Activated CD4-positive, alpha-beta T cell treated with anti-CD3 and anti-CD28 coated beads, Interleukin-2, amount 10 ng/mL, durations not matched to agents 7 days and 5 days (primary cell): Measurements from ENCODE around the gene PSMD12. TPM values are rescaled to one million over a fixed set of nuclear protein-coding genes. Genes with fewer than 3 reads are reported as not detected.
"Not testable (repeated sequence)": the region's sequence is repeated elsewhere in the genome, so short reads cannot be mapped to it uniquely, and the experiment has no call there.

Experiments used
- CTCF ChIA-PET: fragments of 350-600 bp; sonication (Branson Sonifier 250); formaldehyde crosslinking; loops from one replicate; lab custom pipeline; 2021; ENCODE audit warnings: antibody characterized with exemption; lab: Charles Lee
- POLR2A ChIA-PET: fragments of 350-600 bp; sonication (Branson Sonifier 250); formaldehyde crosslinking; loops from one replicate; lab custom pipeline; 2021; ENCODE audit warnings: antibody characterized with exemption; lab: Charles Lee
- DNase-seq: peaks from one replicate; pipeline ENCODE4 v3.0.0-alpha.2; 2020
- H3K27ac Mint-ChIP-seq: one replicate; pipeline ENCODE4 v1.8.0; 2021; ENCODE audit warnings: mild to moderate bottlenecking, moderate library complexity, mixed read lengths
- H3K27me3 Mint-ChIP-seq: one replicate; pipeline ENCODE4 v1.8.0; 2021; ENCODE audit warnings: mixed read lengths
- H3K36me3 Mint-ChIP-seq: one replicate; pipeline ENCODE4 v1.8.0; 2021; ENCODE audit warnings: low read depth, mixed read lengths
- H3K4me1 Mint-ChIP-seq: one replicate; pipeline ENCODE4 v1.8.0; 2021; ENCODE audit warnings: mixed read lengths
- H3K4me3 Mint-ChIP-seq: one replicate; pipeline ENCODE4 v1.8.0; 2021; ENCODE audit warnings: mild to moderate bottlenecking, moderate library complexity, mixed read lengths
- H3K9me3 Mint-ChIP-seq: one replicate; pipeline ENCODE4 v1.8.0; 2021; ENCODE audit warnings: mixed read lengths
- total RNA-seq, 2 experiments: library from RNA; stranded (reverse); gene quantifications; one replicate each; pipeline ENCODE4 v1.2.3, GENCODE V29; 2021

Gene PSMD12
- 10 to 100 TPM; 42.4 to 47.5 TPM for total RNA-seq

DNA sequence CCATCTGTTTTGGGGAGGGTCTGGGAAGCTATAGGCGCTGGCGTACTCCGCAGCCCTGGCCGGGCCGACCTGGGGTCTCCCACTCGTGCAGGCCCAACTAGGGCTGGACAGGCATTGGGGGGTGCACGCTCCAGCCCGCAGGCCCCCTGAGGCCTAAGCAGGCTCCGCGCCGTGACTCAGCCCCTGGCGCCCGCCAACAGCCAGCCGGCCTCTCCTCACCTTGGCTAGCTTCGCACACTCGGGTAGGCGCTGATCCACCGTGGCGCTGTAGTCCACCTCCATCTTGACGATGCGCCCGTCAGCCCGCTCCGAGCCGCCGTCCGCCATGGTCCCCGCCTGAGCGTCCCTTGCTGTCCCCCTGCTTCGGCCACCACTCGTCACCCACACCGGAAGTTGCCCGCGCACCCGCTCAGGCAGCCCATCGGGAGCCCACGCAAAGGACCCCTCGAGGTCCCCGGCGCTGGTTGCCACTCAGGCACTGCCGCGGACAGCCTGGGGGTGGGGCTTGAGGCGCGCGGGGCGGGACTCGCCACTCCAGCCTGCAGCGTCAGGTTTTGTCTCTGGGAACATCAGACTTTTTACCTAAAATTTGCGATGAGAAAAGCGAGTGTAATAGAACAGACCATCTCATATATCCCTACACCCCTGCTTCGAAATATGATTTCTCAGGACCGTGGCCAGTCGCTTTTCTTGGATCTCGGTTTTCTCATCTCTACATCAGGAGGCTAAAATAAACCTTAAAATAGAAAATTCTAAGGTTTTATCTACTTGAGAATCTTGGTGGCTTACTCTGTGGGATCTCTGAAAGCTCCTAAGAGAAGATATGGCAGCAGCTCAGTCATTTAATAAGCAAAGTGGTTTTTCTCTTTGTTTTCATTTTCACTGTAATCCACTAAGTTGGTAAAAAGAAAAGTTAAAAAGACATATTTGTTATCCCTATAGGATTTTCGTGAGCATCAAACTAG lies at the start of gene PSMD12:
TSS of gene PSMD12 (minus strand) at position 385 of the 965 bp plus-strand sequence. CDS start at position 327, 58 bp downstream.
- Mint-ChIP-seq H3K27me3 (no peaks in the 10 kb centered on the region), H3K4me1 (peaks cover 60% of the 10 kb centered on the region), H3K4me3 (peak within 1 kb of the TSS; percentile 93), H3K36me3 (peaks cover 21% of the 10 kb centered on the region), H3K9me3 (no peaks in the 10 kb centered on the region), H3K27ac (peak within 1 kb of the TSS; percentile 86)
- ChIA-PET CTCF (interaction anchor here (0.6 to 3.2 kb wide), 11 partner anchors 9 to 236 kb away, joined by 3 to 19 read pairs (median 3); partner anchors contain the start of gene PITPNC1), POLR2A (no interaction called here)
- peak; percentile 92 for DNase-seq

- ChIA-PET POLR2A (no interaction called here), CTCF (no interaction called here)
- no peak overlapping the region for H3K27ac Mint-ChIP-seq
- H3K9me3 Mint-ChIP-seq: no peaks in the 10 kb centered on the region
- no peak overlapping the region for H3K4me3 Mint-ChIP-seq
- DNase-seq: no peak
- no peaks in the 10 kb centered on the region for H3K27me3 Mint-ChIP-seq
- H3K36me3 Mint-ChIP-seq: peaks cover 23% of the 10 kb centered on the region
- H3K4me1 Mint-ChIP-seq: peaks cover 29% of the 10 kb centered on the region
These were observed 48.9 kb upstream of the PSMD12 start for GRCh38 chr17:67415291-67415690.

DNA sequence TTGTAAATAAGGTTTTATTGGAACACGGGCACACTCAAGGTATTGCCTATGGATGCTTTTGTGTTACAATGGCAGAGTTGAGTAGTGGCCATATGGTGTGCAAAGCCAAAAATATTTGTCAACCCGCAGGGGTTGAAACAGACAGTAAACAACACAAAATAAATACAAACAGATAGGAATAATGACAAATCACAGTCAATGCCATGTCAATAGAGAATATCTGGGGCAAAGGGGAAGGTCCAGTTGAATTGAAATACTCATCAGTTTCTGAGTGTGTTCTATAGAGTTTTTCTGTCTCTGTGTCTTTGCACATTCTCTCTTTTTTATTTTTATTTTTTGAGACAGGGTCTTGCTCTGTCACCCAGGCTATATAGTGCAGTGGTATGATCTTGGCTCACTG lies 48.2 kb upstream of the PSMD12 start:
- Mint-ChIP-seq H3K9me3 (no peaks in the 10 kb centered on the region), H3K27ac (no peak overlapping the region), H3K27me3 (no peaks in the 10 kb centered on the region), H3K36me3 (peaks cover 24% of the 10 kb centered on the region), H3K4me3 (no peak overlapping the region), H3K4me1 (peaks cover 25% of the 10 kb centered on the region)
- ChIA-PET POLR2A (no interaction called here), CTCF (no interaction called here)
- DNase-seq: no peak

DNA sequence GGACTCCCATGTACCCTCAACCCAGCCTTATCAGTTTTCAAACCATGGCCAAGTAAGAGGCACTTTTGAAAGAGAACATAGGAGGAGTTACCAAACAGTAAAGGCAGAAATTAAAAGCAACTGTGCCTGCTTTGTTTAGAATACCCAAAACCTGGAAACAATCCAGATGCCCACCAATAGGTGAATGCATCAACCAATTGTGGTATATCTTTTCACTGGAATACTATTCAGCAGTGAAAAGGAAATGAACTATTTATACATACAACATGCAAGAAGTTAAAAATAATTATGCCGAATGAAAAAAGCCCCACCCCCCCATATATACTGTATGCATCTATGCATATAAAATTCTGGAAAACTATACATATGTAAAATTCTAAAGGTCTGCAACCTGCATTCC lies 47.8 kb upstream of the PSMD12 start:
- Mint-ChIP-seq H3K27ac (no peak overlapping the region), H3K4me1 (peaks cover 25% of the 10 kb centered on the region), H3K27me3 (no peaks in the 10 kb centered on the region), H3K4me3 (no peak overlapping the region), H3K9me3 (no peaks in the 10 kb centered on the region), H3K36me3 (peaks cover 24% of the 10 kb centered on the region)
- ChIA-PET POLR2A (no interaction called here), CTCF (no interaction called here)
- DNase-seq: no peak

GRCh38 chr17:67413388-67413787 lies 47.0 kb upstream of the PSMD12 start:
- no peak overlapping the region for H3K4me3 Mint-ChIP-seq
- H3K27ac Mint-ChIP-seq: no peak overlapping the region
- H3K9me3 Mint-ChIP-seq: no peaks in the 10 kb centered on the region
- POLR2A ChIA-PET: no interaction called here
- CTCF ChIA-PET: no interaction called here
- peaks cover 28% of the 10 kb centered on the region for H3K36me3 Mint-ChIP-seq
- no peaks in the 10 kb centered on the region for H3K27me3 Mint-ChIP-seq
- H3K4me1 Mint-ChIP-seq: peaks cover 26% of the 10 kb centered on the region
- no peak for DNase-seq

- H3K27me3 Mint-ChIP-seq: no peaks in the 10 kb centered on the region
- H3K9me3 Mint-ChIP-seq: no peaks in the 10 kb centered on the region
- no peak overlapping the region for H3K27ac Mint-ChIP-seq
- POLR2A ChIA-PET: no interaction called here
- no peak overlapping the region for H3K4me3 Mint-ChIP-seq
- peaks cover 26% of the 10 kb centered on the region for H3K36me3 Mint-ChIP-seq
- peaks cover 25% of the 10 kb centered on the region for H3K4me1 Mint-ChIP-seq
- CTCF ChIA-PET: no interaction called here
- DNase-seq: no peak
These were observed 46.6 kb upstream of the PSMD12 start for GRCh38 chr17:67412941-67413340.

DNA sequence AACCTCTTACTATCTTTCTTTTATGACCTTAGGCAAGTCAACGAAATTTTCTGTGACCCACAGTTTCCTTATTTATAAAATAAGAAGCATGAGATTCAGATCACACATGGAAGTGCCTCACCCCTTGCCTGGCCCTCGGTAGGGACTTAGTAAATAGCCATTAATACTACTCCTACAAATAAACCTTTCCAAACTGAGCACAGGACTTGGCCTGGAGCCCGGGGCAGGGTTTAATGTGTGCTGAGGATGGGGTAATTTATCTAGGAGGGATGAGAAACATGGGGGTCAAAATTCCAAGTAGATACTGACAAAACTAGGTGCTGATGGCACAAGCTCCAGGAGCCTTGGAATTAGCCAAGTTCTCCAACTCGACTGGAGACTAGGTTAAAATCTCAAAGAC lies 45.7 kb upstream of the PSMD12 start:
- no peak overlapping the region for H3K4me3 Mint-ChIP-seq
- POLR2A ChIA-PET: no interaction called here
- peaks cover 28% of the 10 kb centered on the region for H3K4me1 Mint-ChIP-seq

DNA sequence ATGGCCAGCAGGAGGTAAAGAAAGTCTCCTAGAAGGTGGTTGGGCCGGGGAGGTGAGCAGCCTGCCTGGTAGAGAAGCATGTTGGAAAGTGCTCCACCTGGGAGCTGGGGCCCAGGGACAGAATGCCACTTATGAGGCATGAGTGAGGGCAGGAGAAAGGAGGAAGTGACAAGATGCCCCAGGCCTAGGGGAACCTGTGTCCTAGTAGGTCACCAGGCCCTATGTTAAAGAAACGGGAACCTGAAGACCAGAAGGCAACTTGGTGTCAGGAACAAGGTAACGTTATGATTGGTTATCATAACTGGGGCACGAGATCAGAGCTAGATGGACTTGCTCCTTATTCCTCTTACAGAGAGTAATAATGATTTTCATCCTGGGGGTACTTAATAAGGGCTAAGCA lies 45.0 kb upstream of the PSMD12 start:
- no peaks in the 10 kb centered on the region for H3K9me3 Mint-ChIP-seq
- ChIA-PET CTCF (no interaction called here), POLR2A (no interaction called here)
- peaks cover 31% of the 10 kb centered on the region for H3K36me3 Mint-ChIP-seq
- DNase-seq: no peak
- no peak overlapping the region for H3K4me3 Mint-ChIP-seq
- no peak overlapping the region for H3K27ac Mint-ChIP-seq
- H3K27me3 Mint-ChIP-seq: no peaks in the 10 kb centered on the region
- peaks cover 28% of the 10 kb centered on the region for H3K4me1 Mint-ChIP-seq

More for the DNA sequence above, 45.7 kb upstream of the PSMD12 start:
- Mint-ChIP-seq H3K27ac (no peak overlapping the region), H3K9me3 (no peaks in the 10 kb centered on the region), H3K36me3 (peaks cover 28% of the 10 kb centered on the region), H3K27me3 (no peaks in the 10 kb centered on the region)
- DNase-seq: no peak
- CTCF ChIA-PET: no interaction called here

GRCh38 chr17:67408455-67408830 lies 42.1 kb upstream of the PSMD12 start:
- Mint-ChIP-seq H3K4me1 (peaks cover 37% of the 10 kb centered on the region), H3K36me3 (peaks cover 24% of the 10 kb centered on the region)
- H3K9me3 Mint-ChIP-seq, H3K4me3 Mint-ChIP-seq, POLR2A ChIA-PET, DNase-seq, CTCF ChIA-PET, H3K27me3 Mint-ChIP-seq, H3K27ac Mint-ChIP-seq: not testable (repeated sequence)

DNA sequence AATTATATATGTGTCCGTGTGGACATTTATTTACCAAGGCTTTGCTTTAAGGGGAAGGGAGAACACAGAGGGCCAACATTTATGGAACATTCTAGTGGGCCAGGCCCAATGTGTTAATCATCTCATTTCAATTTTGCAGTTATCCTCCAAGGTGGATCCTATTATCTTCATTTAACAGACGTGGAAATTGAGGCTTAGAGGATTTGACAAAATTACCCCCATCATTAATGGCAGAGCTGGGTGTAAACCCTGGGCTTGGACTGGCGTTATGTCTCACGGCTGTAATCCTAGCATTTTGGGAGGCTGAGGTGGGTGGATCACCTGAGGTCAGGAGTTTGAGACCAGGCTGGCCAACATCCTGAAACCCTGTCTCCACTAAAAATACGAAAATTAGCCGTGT lies 37.1 kb upstream of the PSMD12 start:
- Mint-ChIP-seq H3K36me3 (peaks cover 22% of the 10 kb centered on the region), H3K27ac (no peak overlapping the region), H3K4me3 (no peak overlapping the region), H3K9me3 (no peaks in the 10 kb centered on the region), H3K27me3 (no peaks in the 10 kb centered on the region), H3K4me1 (peaks cover 63% of the 10 kb centered on the region)
- POLR2A ChIA-PET: no interaction called here
- CTCF ChIA-PET: no interaction called here
- no peak for DNase-seq

GRCh38 chr17:67403065-67403464 lies 36.7 kb upstream of the PSMD12 start:
- peaks cover 64% of the 10 kb centered on the region for H3K4me1 Mint-ChIP-seq
- ChIA-PET POLR2A (no interaction called here), CTCF (interaction anchor here (1.0 kb wide), 1 partner anchor 30 kb away, joined by 3 read pairs; no protein-coding TSS in a partner anchor)
- H3K36me3 Mint-ChIP-seq: peaks cover 26% of the 10 kb centered on the region
- no peak overlapping the region for H3K4me3 Mint-ChIP-seq
- no peak for DNase-seq
- no peaks in the 10 kb centered on the region for H3K27me3 Mint-ChIP-seq
- peak overlapping the region; percentile 91 for H3K27ac Mint-ChIP-seq
- H3K9me3 Mint-ChIP-seq: peaks cover 3% of the 10 kb centered on the region

GRCh38 chr17:67401598-67402504 lies 35.5 kb upstream of the PSMD12 start:
- no peaks in the 10 kb centered on the region for H3K27me3 Mint-ChIP-seq
- H3K4me3 Mint-ChIP-seq: no peak overlapping the region
- no peak for DNase-seq
- ChIA-PET POLR2A (no interaction called here), CTCF (interaction anchor here (1.0 kb wide), 1 partner anchor 29 kb away, joined by 3 read pairs; no protein-coding TSS in a partner anchor)
- H3K36me3 Mint-ChIP-seq: peaks cover 29% of the 10 kb centered on the region
- H3K27ac Mint-ChIP-seq: peak overlapping the region; percentile 91
- H3K4me1 Mint-ChIP-seq: peaks cover 66% of the 10 kb centered on the region
- peaks cover 4% of the 10 kb centered on the region for H3K9me3 Mint-ChIP-seq
